T-cell (primary cell): ENCODE results near the gene IL36RN. TPM values are rescaled to one million over a fixed set of nuclear protein-coding genes. Genes with fewer than 3 reads are reported as not detected.

Experiments
- ATAC-seq, 4 experiments: fragments of 200-7000 bp in 3 of 4; fragments of 150-1000 bp in 1 of 4; cut with Tn5 transposase; replicated peaks in 1 of 4; 1 replicate in 3 of 4; 2 replicates in 1 of 4; pipeline ENCODE4 v1.10.0; 2021; ENCODE audit warnings: moderate library complexity in 3 of 4, mild to moderate bottlenecking in 2 of 4, moderate number of reproducible peaks in 1 of 4
- CTCF ChIA-PET, 2 donors: fragments of 300-600 bp; sonication (Branson Sonifier 250); formaldehyde crosslinking; loops; one replicate each; lab custom pipeline; 2022; ENCODE audit warnings: antibody characterized with exemption in 2 of 2; lab: Charles Lee
- POLR2A ChIA-PET, 2 donors: fragments of 300-600 bp; sonication (Branson Sonifier 250); formaldehyde crosslinking; loops; one replicate each; lab custom pipeline; 2022; ENCODE audit warnings: antibody characterized with exemption in 2 of 2; lab: Charles Lee
- DNase-seq, 35 experiments: peaks; one replicate each; pipeline versions ENCODE4 v3.0.0 to v3.0.0-alpha.2; 2013 to 2023
- H3K27ac ChIP-seq: one replicate; pipeline ENCODE4 v1.5.1; 2013; ENCODE audit warnings: low read length
- H3K27me3 ChIP-seq, 2 experiments: replicated peaks in 1 of 2; 1 replicate in 1 of 2; 2 replicates in 1 of 2; pipeline versions ENCODE4 v1.6.1 to v1.7.0; 2013; ENCODE audit warnings: low read length in 1 of 2, mixed read lengths in 1 of 2; ENCODE audit not compliant: control insufficient read depth in 2 of 2, insufficient read depth in 2 of 2; ENCODE audit errors: extremely low read depth in 1 of 2
- H3K36me3 ChIP-seq, 2 donors: 1 replicate in 1 of 2; 2 replicates in 1 of 2; pipeline versions ENCODE4 v1.6.1 to v1.7.0; 2013; ENCODE audit warnings: low read length in 1 of 2; ENCODE audit not compliant: control insufficient read depth in 2 of 2, insufficient read depth in 1 of 2; ENCODE audit errors: extremely low read depth in 1 of 2
- H3K4me1 ChIP-seq, 2 experiments: 1 replicate in 1 of 2; 2 replicates in 1 of 2; pipeline versions ENCODE4 v1.6.1 to v1.7.0; 2013; ENCODE audit warnings: low read length in 2 of 2, mixed read lengths in 1 of 2; ENCODE audit not compliant: insufficient read depth in 2 of 2, control insufficient read depth in 1 of 2; ENCODE audit errors: extremely low read depth in 1 of 2
- H3K4me3 ChIP-seq, 2 donors: 1 replicate in 1 of 2; 2 replicates in 1 of 2; pipeline versions ENCODE4 v1.5.1 to v1.7.0; 2013; ENCODE audit warnings: mild to moderate bottlenecking in 2 of 2, low read length in 1 of 2, moderate library complexity in 1 of 2; ENCODE audit not compliant: control insufficient read depth in 1 of 2; ENCODE audit errors: extremely low read depth in 1 of 2
- H3K9me3 ChIP-seq: 2 replicates; pipeline ENCODE4 v1.7.0; 2013
- H3K27ac Mint-ChIP-seq, 2 donors: one replicate each; pipeline ENCODE4 v1.8.0; 2020 to 2021; ENCODE audit warnings: mild to moderate bottlenecking in 2 of 2, mixed read lengths in 2 of 2
- H3K27me3 Mint-ChIP-seq, 2 donors: one replicate each; pipeline ENCODE4 v1.8.0; 2021 to 2022; ENCODE audit warnings: mixed read lengths in 2 of 2
- H3K36me3 Mint-ChIP-seq: one replicate; pipeline ENCODE4 v1.8.0; 2021; ENCODE audit warnings: mixed read lengths
- H3K4me1 Mint-ChIP-seq, 3 donors: one replicate each; pipeline ENCODE4 v1.8.0; 2020 to 2022; ENCODE audit warnings: mixed read lengths in 3 of 3, mild to moderate bottlenecking in 1 of 3
- H3K4me3 Mint-ChIP-seq, 3 donors: one replicate each; pipeline ENCODE4 v1.8.0; 2020 to 2022; ENCODE audit warnings: mild to moderate bottlenecking in 3 of 3, mixed read lengths in 3 of 3, moderate library complexity in 3 of 3
- H3K9me3 Mint-ChIP-seq, 3 donors: one replicate each; pipeline ENCODE4 v1.8.0; 2020 to 2022; ENCODE audit warnings: mixed read lengths in 3 of 3
- WGBS: methylation state at CpG from one replicate; pipeline ENCODE4 v1.1.5; 2013; ENCODE audit warnings: missing lambda C conversion rate; ENCODE audit not compliant: insufficient coverage; 5-methylcytosine and 5-hydroxymethylcytosine counted together
- total RNA-seq, 35 experiments: library from RNA in 6 of 35; stranded (reverse) in 6 of 35; fragments of 120-200 nt in 1 of 35; gene quantifications; one replicate each; pipeline versions ENCODE4 v1.2.1 to v1.2.4 and lab custom pipeline; 2013 to 2026

Gene IL36RN
- total RNA-seq, 5 donors from 2014 or later (not counting 1 experiment from before 2014, with no cell fraction given) = not detected

DNA sequence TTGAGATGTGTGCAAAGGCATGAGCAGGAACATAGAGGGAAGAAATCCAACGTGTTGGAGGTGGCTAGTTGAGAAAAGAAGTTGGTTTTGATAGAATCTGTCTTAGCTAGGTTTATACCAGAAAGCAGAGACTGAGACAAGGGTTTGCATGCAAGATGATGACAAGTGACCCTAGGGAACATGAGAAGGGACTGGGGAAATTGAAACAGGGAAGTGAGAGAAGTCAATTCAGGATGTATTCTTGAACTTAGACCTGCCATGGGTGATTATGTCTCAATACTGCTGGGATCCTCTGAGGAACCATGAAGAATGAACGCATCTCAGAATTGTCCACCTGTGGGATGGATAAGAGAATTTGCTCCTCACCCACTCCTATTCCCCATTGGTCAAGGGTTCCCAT is 33.3 kb upstream of the IL36RN start:
- no peak overlapping the region for H3K4me3 Mint-ChIP-seq
- H3K27ac Mint-ChIP-seq = no peak overlapping the region
- WGBS = 27% methylated on average over 1 of the region's 2 CpGs
- Histone ChIP-seq H3K9me3 (no peaks in the 10 kb centered on the region), H3K4me1 (no peaks in the 10 kb centered on the region), H3K4me3 (no peak overlapping the region), H3K36me3 (no peaks in the 10 kb centered on the region), H3K27me3 (peaks cover 0 to 3% of the 10 kb centered on the region in 2 experiments), H3K27ac (no peak overlapping the region)
- ATAC-seq (no peak), DNase-seq (no peak)
- CTCF ChIA-PET = no interaction called here
- POLR2A ChIA-PET = no interaction called here
- H3K36me3 Mint-ChIP-seq = no peaks in the 10 kb centered on the region
- H3K4me1 Mint-ChIP-seq = no peaks in the 10 kb centered on the region
- no peaks in the 10 kb centered on the region for H3K9me3 Mint-ChIP-seq
- H3K27me3 Mint-ChIP-seq = peaks cover 14% of the 10 kb centered on the region in 2 donors

DNA sequence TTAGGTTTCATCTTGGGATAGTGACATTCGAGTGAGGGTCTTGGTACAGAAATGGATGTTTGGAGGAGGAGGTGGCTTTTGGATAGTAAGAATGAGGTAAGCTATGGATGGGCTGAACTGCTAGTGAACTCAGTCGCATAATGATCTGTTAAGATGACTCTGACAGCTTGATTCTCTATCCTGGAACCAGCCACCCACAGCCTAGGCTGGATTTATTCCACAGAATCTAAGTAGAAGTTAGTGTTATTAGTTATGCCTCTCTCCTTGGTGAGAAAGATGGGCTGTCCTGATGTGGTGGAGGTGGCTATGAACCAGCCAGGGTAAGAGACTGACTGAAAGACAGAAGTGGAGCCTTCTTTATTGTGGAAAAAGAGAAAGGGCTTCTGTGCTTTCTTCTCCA is 31.3 kb upstream of the IL36RN start:
- ChIA-PET CTCF (no interaction called here), POLR2A (no interaction called here)
- no peak for ATAC-seq
- H3K27ac Mint-ChIP-seq = no peak overlapping the region
- no peak overlapping the region for H3K27ac ChIP-seq
- no peak overlapping the region for H3K4me3 ChIP-seq
- peaks cover 0 to 3% of the 10 kb centered on the region in 2 experiments for H3K27me3 ChIP-seq
- H3K9me3 ChIP-seq = no peaks in the 10 kb centered on the region
- H3K36me3 ChIP-seq = no peaks in the 10 kb centered on the region
- DNase-seq = no peak
- H3K36me3 Mint-ChIP-seq = no peaks in the 10 kb centered on the region
- WGBS = 54% methylated on average over 1 of the region's 2 CpGs
- peaks cover 14% of the 10 kb centered on the region in 2 donors for H3K27me3 Mint-ChIP-seq
- no peaks in the 10 kb centered on the region for H3K4me1 ChIP-seq
- no peaks in the 10 kb centered on the region for H3K9me3 Mint-ChIP-seq
- no peaks in the 10 kb centered on the region for H3K4me1 Mint-ChIP-seq
- no peak overlapping the region for H3K4me3 Mint-ChIP-seq

DNA sequence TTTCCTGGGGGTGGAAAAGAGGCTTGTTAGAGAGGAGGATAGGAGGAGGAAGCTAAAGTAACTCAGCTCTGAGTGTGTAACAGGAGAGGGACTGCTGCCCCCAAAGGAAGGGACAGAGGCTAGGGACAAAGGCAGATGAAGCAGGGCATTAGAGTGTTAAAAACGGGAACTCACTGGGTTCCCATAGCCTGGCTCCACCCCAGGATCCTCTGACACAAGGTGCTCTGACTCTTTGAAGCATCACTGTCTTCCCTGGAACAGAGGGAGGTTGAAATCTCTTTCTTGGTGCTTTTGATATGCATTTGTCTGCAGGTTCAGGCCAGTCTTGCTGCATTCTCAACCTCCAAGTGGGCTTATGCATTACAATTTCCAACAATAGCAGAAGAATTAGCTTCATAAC is 30.9 kb upstream of the IL36RN start:
- Mint-ChIP-seq H3K27ac (no peak overlapping the region), H3K4me1 (no peaks in the 10 kb centered on the region), H3K4me3 (no peak overlapping the region), H3K36me3 (no peaks in the 10 kb centered on the region), H3K27me3 (peaks cover 14% of the 10 kb centered on the region in 2 donors), H3K9me3 (no peaks in the 10 kb centered on the region)
- CTCF ChIA-PET = no interaction called here
- DNase-seq = no peak
- 0% methylated on average over 1 of the region's 1 CpG for WGBS
- POLR2A ChIA-PET = no interaction called here
- H3K4me1 ChIP-seq = no peaks in the 10 kb centered on the region
- H3K4me3 ChIP-seq = no peak overlapping the region
- ATAC-seq = no peak
- no peaks in the 10 kb centered on the region for H3K9me3 ChIP-seq
- peaks cover 0 to 3% of the 10 kb centered on the region in 2 experiments for H3K27me3 ChIP-seq
- H3K27ac ChIP-seq = no peak overlapping the region
- H3K36me3 ChIP-seq = no peaks in the 10 kb centered on the region

DNA sequence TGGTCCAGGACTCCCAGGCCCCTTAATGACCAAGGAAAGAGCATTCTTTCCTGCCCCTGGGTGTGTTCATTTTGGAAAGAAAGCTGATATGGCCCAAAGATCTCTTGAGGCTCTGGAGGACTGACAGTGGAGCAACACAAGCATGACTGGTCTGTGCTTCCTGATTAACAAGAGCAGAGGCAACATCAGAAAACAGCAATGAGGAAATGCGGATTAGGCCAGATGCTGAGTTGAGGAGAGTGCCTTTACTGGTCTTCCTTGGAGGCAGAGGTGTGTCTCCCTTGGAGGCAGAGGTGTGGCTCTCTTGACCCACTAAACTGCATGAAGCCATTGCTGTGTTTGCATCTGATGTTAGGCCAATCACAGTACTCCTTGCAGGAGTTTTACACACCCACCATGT is 26.3 kb upstream of the IL36RN start:
- no peaks in the 10 kb centered on the region for H3K9me3 ChIP-seq
- no peaks in the 10 kb centered on the region for H3K36me3 ChIP-seq
- H3K27ac Mint-ChIP-seq = no peak overlapping the region
- no peak for ATAC-seq
- H3K36me3 Mint-ChIP-seq = no peaks in the 10 kb centered on the region
- ChIA-PET POLR2A (interaction anchor here in 1 of 2 donors (0.7 kb wide), 1 partner anchor 41 kb away, joined by 3 read pairs; no protein-coding TSS in a partner anchor), CTCF (no interaction called here)
- no peak overlapping the region for H3K27ac ChIP-seq
- no peak for DNase-seq
- no peaks in the 10 kb centered on the region for H3K4me1 Mint-ChIP-seq
- no peak overlapping the region for H3K4me3 ChIP-seq
- peaks cover 0 to 6% of the 10 kb centered on the region in 2 experiments for H3K27me3 ChIP-seq
- H3K4me1 ChIP-seq = no peaks in the 10 kb centered on the region
- peaks cover 4 to 11% of the 10 kb centered on the region in 2 donors for H3K27me3 Mint-ChIP-seq
- WGBS = 89% methylated on average over 1 of the region's 1 CpG
- H3K9me3 Mint-ChIP-seq = no peaks in the 10 kb centered on the region
- no peak overlapping the region for H3K4me3 Mint-ChIP-seq

DNA sequence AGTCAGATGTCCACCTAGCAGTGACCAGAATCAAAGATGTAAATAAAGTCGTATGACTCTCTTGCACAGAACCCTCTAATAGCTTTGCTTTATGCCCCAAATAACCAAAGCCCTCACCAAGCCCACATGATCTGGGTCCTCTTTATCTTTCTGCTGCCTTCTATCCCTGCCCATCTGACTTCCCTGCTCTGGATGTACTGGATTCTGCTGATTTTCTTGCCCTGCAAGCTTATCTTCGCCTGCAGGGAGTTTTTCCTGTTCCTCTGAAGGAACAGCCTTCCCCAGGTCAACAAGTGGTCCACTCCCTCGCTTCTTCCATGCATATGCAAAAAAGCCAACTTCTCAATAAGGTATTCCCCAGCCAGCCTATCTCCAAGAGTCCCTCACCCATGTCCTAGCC is 25.0 kb upstream of the IL36RN start:
- Histone ChIP-seq H3K4me3 (no peak overlapping the region), H3K9me3 (no peaks in the 10 kb centered on the region), H3K27me3 (peaks cover 0 to 6% of the 10 kb centered on the region in 2 experiments), H3K36me3 (no peaks in the 10 kb centered on the region), H3K4me1 (no peaks in the 10 kb centered on the region), H3K27ac (no peak overlapping the region)
- Mint-ChIP-seq H3K27me3 (peaks cover 4 to 13% of the 10 kb centered on the region in 2 donors), H3K9me3 (no peaks in the 10 kb centered on the region), H3K4me1 (no peaks in the 10 kb centered on the region), H3K27ac (no peak overlapping the region), H3K36me3 (no peaks in the 10 kb centered on the region), H3K4me3 (no peak overlapping the region)
- WGBS = 64% methylated on average over 3 of the region's 3 CpGs
- DNase-seq (no peak), ATAC-seq (no peak)
- POLR2A ChIA-PET = no interaction called here
- CTCF ChIA-PET = no interaction called here

DNA sequence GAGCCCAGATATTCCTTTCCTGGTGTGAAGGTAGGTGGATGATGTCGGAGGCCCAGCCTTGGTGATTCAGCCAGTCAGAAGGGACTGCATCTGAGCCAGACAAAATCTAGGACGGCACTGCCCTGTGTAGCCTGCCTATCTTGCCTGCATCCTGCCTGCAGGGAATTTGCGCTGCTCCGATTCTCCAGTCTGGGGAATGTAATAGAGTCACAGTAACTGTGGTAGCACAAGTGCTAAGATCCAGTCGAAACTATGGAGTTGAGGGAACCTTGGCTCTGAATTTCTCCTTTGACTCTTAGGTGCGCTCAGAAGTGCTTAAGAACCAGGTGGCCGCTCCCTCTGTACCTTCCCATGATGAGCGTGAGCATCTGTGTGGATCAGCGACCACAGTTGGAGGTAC is 22.2 kb upstream of the IL36RN start:
- Mint-ChIP-seq H3K4me1 (peaks cover 0 to 6% (median 0%) of the 10 kb centered on the region in 3 donors), H3K9me3 (no peaks in the 10 kb centered on the region), H3K4me3 (no peak overlapping the region), H3K27ac (no peak overlapping the region), H3K36me3 (no peaks in the 10 kb centered on the region), H3K27me3 (peaks cover 4 to 9% of the 10 kb centered on the region in 2 donors)
- Histone ChIP-seq H3K4me1 (no peaks in the 10 kb centered on the region), H3K4me3 (no peak overlapping the region), H3K9me3 (no peaks in the 10 kb centered on the region), H3K36me3 (no peaks in the 10 kb centered on the region), H3K27ac (no peak overlapping the region), H3K27me3 (peaks cover 0 to 3% of the 10 kb centered on the region in 2 experiments)
- CTCF ChIA-PET = interaction anchor here in 1 of 2 donors (0.7 kb wide), 1 partner anchor 15 kb away, joined by 4 read pairs; no protein-coding TSS in a partner anchor
- no peak for ATAC-seq
- no peak for DNase-seq
- WGBS = 90% methylated on average over 9 of the region's 9 CpGs
- POLR2A ChIA-PET = no interaction called here

DNA sequence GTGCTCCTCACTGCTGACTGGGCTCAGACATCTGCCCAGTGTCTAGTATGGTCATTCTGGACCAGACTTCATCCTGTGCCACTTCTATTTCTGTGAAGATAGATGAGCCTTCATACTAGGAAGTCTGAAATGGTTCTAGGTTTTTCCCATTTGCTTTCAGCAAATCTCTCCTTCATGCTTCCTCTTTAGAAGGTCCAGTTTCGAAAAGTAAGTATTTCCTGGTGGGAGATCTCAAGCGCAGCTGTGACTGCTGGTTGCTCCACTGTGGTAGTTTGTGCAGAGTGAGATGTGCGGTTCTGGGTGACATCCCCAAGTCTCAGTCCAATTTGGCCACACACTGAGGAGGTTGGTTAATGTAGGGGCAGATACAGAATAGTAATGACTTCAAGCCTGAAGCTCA is 20.7 kb upstream of the IL36RN start:
- Mint-ChIP-seq H3K27me3 (peaks cover 4 to 9% of the 10 kb centered on the region in 2 donors), H3K4me1 (peaks cover 0 to 6% (median 0%) of the 10 kb centered on the region in 3 donors), H3K27ac (no peak overlapping the region), H3K4me3 (no peak overlapping the region), H3K9me3 (no peaks in the 10 kb centered on the region), H3K36me3 (no peaks in the 10 kb centered on the region)
- H3K4me1 ChIP-seq = no peaks in the 10 kb centered on the region
- no peak for ATAC-seq
- ChIA-PET CTCF (no interaction called here), POLR2A (no interaction called here)
- H3K9me3 ChIP-seq = no peaks in the 10 kb centered on the region
- H3K27ac ChIP-seq = no peak overlapping the region
- no peak overlapping the region for H3K4me3 ChIP-seq
- no peaks in the 10 kb centered on the region for H3K36me3 ChIP-seq
- no peak for DNase-seq
- H3K27me3 ChIP-seq = peaks cover 0 to 3% of the 10 kb centered on the region in 2 experiments
- WGBS = no CpG with 5 or more reads among the region's 3 CpGs
